Measurements from ENCODE around the gene GRIP2.

GRIP2 gene

DNA sequence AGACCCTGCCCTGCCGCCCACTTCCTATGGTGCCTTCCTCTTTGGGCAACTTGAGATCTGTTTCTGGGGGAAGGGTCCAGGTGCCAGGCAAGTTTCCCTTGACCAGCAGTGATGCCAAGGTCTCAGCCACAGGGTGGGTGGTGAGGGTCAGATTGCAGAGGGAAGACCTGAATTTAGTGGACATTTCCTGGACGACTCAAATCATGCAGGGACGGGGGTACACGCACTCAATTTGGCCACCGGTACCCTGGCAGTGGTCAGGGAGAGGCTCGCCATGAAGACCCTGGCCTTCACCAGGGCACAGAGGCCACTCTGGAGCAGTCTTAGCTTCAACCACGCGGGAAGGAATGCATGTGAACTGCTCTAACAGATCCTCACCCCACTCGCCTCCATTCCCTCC is 1.5 kb upstream of the GRIP2 start:
- Histone ChIP-seq H3K36me3 (replicated peaks) (no peaks in the 10 kb centered on the region), H3K27ac (no peak overlapping the region), H3K27me3 (replicated peaks) (peaks cover 5% of the 10 kb centered on the region), H3K4me3 (ENCODE audit: low read depth, low read length) (no peak overlapping the region)
- in situ Hi-C loops (cut with HindIII; ENCODE audit: low pct_ligation_motif_present, low sequenced_read_pairs): no loop called here
- TF ChIP-seq, protein P1, sequence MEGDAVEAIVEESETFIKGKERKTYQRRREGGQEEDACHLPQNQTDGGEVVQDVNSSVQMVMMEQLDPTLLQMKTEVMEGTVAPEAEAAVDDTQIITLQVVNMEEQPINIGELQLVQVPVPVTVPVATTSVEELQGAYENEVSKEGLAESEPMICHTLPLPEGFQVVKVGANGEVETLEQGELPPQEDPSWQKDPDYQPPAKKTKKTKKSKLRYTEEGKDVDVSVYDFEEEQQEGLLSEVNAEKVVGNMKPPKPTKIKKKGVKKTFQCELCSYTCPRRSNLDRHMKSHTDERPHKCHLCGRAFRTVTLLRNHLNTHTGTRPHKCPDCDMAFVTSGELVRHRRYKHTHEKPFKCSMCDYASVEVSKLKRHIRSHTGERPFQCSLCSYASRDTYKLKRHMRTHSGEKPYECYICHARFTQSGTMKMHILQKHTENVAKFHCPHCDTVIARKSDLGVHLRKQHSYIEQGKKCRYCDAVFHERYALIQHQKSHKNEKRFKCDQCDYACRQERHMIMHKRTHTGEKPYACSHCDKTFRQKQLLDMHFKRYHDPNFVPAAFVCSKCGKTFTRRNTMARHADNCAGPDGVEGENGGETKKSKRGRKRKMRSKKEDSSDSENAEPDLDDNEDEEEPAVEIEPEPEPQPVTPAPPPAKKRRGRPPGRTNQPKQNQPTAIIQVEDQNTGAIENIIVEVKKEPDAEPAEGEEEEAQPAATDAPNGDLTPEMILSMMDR (IDR thresholded peaks at IDR 0.05; ENCODE audit: low read depth, low read length, missing control alignments): no peak
- no peak for DNase-seq

DNA sequence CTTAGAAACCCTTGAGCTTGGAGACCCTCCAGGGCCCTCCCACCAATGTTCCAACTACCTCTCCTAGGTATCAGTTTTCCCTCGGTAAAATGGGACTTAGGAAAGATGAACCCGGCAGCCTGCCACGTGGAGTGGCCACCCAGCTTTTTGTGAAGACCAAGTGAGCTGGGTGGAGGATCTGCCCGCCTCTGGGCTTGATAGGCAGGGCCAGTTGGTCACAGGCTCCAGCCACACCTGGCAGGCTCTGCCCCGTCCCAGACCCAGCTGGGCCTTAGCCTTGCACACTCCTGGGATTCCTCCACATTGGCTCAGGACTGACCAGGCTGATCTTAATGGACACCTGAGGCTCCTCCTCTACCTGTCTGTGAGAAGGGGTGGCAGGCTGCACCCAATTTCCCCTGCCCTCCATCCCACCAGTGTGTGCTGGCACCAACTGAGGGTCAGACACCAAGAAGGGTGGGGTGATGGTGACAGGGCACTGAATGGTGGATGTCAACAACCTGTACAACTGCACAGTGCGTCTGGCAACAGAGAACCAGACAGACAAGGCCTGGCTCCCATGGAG is 761 bp upstream of the GRIP2 start:
- no peak for DNase-seq
- Histone ChIP-seq H3K27ac (no peak overlapping the region), H3K36me3 (replicated peaks) (no peaks in the 10 kb centered on the region), H3K4me3 (ENCODE audit: low read depth, low read length) (no peak overlapping the region), H3K27me3 (replicated peaks) (peaks cover 2% of the 10 kb centered on the region)
- TF ChIP-seq, protein P1 (IDR thresholded peaks at IDR 0.05; ENCODE audit: low read depth, low read length, missing control alignments): no peak
- in situ Hi-C loops (cut with HindIII; ENCODE audit: low pct_ligation_motif_present, low sequenced_read_pairs): no loop called here

DNA sequence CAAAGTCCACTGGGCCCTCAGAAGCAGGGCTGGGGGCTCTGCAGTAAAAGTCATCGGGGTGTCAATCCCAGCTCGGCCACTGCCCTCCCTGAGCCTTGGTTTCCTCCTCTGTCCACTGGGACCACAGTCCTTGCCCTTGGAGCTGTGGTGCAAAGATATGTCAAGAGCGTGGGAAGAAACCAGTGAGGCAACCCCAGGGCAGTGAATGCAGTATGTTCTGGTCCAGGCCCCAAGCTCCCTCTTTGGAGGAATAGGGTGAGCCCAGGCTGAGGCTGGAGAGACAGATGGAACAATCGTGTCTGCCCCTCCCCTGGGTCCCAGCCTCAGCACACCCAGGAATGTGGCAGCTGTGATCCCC is 779 bp downstream of the GRIP2 start:
- DNase-seq: no peak
- TF ChIP-seq, protein P1 (IDR thresholded peaks at IDR 0.05; ENCODE audit: low read depth, low read length, missing control alignments): no peak
- in situ Hi-C loops (cut with HindIII; ENCODE audit: low pct_ligation_motif_present, low sequenced_read_pairs): no loop called here
- Histone ChIP-seq H3K27ac (no peak overlapping the region), H3K4me3 (ENCODE audit: low read depth, low read length) (no peak overlapping the region), H3K27me3 (replicated peaks) (peaks cover 7% of the 10 kb centered on the region), H3K36me3 (replicated peaks) (no peaks in the 10 kb centered on the region)

DNA sequence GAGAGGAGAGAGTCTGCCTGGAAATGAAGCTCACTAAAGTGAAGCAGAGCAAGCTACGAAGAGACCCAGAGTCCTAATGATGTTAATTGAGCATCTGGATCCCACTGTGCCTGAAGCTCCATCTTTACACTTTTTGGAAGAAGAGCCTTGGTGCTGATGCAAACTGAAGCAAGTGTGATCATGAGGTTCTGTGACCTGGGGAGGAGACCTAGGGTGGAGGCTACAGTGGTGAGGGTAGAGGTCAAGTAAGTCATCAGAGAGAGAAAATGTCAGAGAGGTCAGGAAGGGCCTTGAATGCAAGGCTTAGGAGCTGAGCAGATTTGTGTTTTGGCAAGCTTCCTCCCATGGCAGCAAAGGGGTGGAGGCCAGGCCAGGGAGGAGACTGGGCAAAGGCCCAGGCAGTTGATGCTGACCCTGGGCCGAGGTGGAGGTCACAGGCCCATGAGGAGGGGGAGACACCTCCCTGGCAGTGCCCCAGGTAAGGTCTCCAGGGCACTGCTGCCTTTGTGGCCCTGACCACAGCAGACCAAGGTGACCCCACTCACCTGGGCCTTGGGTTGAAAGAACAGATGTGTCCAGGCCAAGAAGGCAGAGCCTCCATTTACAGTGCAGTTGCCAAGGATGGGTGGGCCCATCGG is 1.6 kb downstream of the GRIP2 start:
- no peak overlapping the region for H3K4me3 ChIP-seq (ENCODE audit: low read depth, low read length)

DNA sequence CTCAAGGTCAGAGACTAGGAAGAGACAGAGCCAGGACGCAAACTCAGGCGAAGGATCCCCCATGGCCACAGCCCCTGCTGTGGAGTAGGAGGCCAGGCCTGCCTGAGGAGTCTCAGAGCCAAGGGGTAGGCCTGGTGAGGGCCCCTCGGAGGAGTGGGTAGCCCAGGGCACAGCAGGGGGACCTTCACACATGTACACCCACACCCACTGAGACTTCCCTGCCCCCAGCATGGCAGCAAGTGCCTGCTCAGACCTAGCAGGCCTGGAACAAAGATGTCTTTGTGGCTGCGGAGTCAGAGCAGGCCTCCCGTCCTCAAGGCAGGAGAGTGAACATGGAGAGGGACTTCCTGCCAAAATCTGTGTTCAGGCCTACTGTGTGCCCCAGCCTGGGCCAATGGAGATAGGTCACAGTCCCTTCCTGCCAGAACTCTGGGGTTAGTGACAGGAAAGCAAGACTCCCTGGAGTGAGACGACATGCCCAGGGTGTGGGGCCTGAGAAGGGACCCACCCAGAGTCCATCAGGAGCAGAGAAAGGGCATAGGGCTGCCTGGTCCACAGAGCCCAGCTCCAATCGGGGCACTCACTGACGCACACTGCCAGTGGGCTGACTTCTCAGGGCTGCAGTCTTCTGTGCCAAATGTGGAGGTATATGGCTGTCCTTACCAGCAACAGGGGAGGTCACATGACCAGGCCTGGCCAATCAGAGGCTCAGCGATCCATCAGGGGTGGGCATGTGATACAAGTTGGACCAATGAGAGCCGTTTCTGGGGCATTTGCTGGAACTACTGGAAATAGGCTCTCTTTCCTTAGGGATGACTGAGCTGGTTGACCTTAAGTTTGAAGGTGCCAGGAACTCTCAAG is 2.3 kb downstream of the GRIP2 start:
- Histone ChIP-seq H3K36me3 (replicated peaks) (no peaks in the 10 kb centered on the region), H3K4me3 (ENCODE audit: low read depth, low read length) (no peak overlapping the region), H3K27me3 (replicated peaks) (peaks cover 7% of the 10 kb centered on the region), H3K27ac (no peak overlapping the region)
- in situ Hi-C loops (cut with HindIII; ENCODE audit: low pct_ligation_motif_present, low sequenced_read_pairs): no loop called here
- DNase-seq: no peak
- TF ChIP-seq, protein P1 (IDR thresholded peaks at IDR 0.05; ENCODE audit: low read depth, low read length, missing control alignments): no peak

More for the DNA sequence above, 1.6 kb downstream of the GRIP2 start:
- no peaks in the 10 kb centered on the region for H3K36me3 ChIP-seq (replicated peaks)
- DNase-seq: no peak
- peaks cover 7% of the 10 kb centered on the region for H3K27me3 ChIP-seq (replicated peaks)
- H3K27ac ChIP-seq: no peak overlapping the region
- in situ Hi-C loops (cut with HindIII; ENCODE audit: low pct_ligation_motif_present, low sequenced_read_pairs): no loop called here
- TF ChIP-seq, protein P1 (IDR thresholded peaks at IDR 0.05; ENCODE audit: low read depth, low read length, missing control alignments): no peak
